Mucosa of descending colon (tissue), 3 donors: Measurements from ENCODE around the gene CKMT1A. TPM values are rescaled to one million over a fixed set of nuclear protein-coding genes. Genes with fewer than 3 reads are reported as not detected.
"Not testable (repeated sequence)": the region's sequence is repeated elsewhere in the genome, so short reads cannot be mapped to it uniquely, and the experiment has no call there.

Source experiments
- ATAC-seq: fragments of 200-7000 bp; cut with Tn5 transposase; one replicate; pipeline ENCODE4 v1.9.1; 2020; ENCODE audit warnings: mild to moderate bottlenecking, moderate library complexity
- DNase-seq, 3 donors: peaks; one replicate each; pipeline ENCODE4 v3.0.0-alpha.2; 2020
- H3K36me3 ChIP-seq: fragments of 200-600 bp; one replicate; pipeline ENCODE4 v1.8.0; 2021; ENCODE audit warnings: low read depth, mild to moderate bottlenecking
- H3K4me1 ChIP-seq: fragments of 200-600 bp; one replicate; pipeline ENCODE4 v1.8.0; 2021; ENCODE audit warnings: low read depth, mild to moderate bottlenecking
- H3K4me3 ChIP-seq: fragments of 200-600 bp; one replicate; pipeline ENCODE4 v1.8.0; 2021; ENCODE audit warnings: mild to moderate bottlenecking
- H3K9me3 ChIP-seq: fragments of 200-600 bp; one replicate; pipeline ENCODE4 v1.8.0; 2021; ENCODE audit warnings: mild to moderate bottlenecking
- CTCF ChIP-seq: fragments of 200-600 bp; IDR thresholded peaks from one replicate; pipeline ENCODE4 v1.8.0; 2022; ENCODE audit warnings: antibody characterized with exemption, mild to moderate bottlenecking
- intact Hi-C, 2 donors: fragments of 100-400 bp; cut with DNase I in 1 of 2; cut with micrococcal nuclease in 1 of 2; formaldehyde crosslinking; loops; one replicate each; pipeline versions ENCODE4 v1.11.0 to v1.11.1; 2022; cut with DNase I, micrococcal nuclease
- total RNA-seq, 3 donors: library from RNA; stranded (reverse); fragmentation: NEBNext Ultra II Directional in 2 of 3; extraction: Animal tissue kit (Norgen Biotek cat#: 25700) in 2 of 3; gene quantifications; one replicate each; pipeline versions ENCODE4 v1.2.1 to v1.2.4, GENCODE V29; 2021 to 2023
- donor health status: DM: no; HTN: no; CAD: no; lungs with moderate emphysema.
- donor health status: DM: no; HTN: no; CAD: no.
- donor health status: DM: no; HTN: yes; CAD: no.

CKMT1A gene
- total RNA-seq, 3 donors from 2014 or later, result 87.0 to 225 (median 215) TPM

- DNase-seq (no peak), ATAC-seq (no peak)
- intact Hi-C loops, result no loop called here
- Histone ChIP-seq H3K4me3 (no peak overlapping the region), H3K4me1 (no peaks in the 10 kb centered on the region), H3K36me3 (no peaks in the 10 kb centered on the region), H3K9me3 (no peaks in the 10 kb centered on the region)
- no peak for TF ChIP-seq CTCF
Measured at GRCh38 chr15:43702174-43702573, 8.5 kb downstream of the CKMT1A start.

- no peak for DNase-seq
- no peak for ATAC-seq
- H3K9me3 ChIP-seq, result no peaks in the 10 kb centered on the region
Measured at GRCh38 chr15:43702701-43703424, 9.2 kb downstream of the CKMT1A start.

GRCh38 chr15:43710431-43711131, 16.9 kb downstream of the CKMT1A start:
- intact Hi-C loops, H3K9me3 ChIP-seq, ATAC-seq, H3K36me3 ChIP-seq, H3K4me1 ChIP-seq, H3K4me3 ChIP-seq, DNase-seq: not testable (repeated sequence)

More at GRCh38 chr15:43702701-43703424, 9.2 kb downstream of the CKMT1A start:
- H3K4me3 ChIP-seq, result no peak overlapping the region
- H3K36me3 ChIP-seq, result no peaks in the 10 kb centered on the region
- intact Hi-C loops, result no loop called here
- no peak for TF ChIP-seq CTCF
- no peaks in the 10 kb centered on the region for H3K4me1 ChIP-seq

DNA sequence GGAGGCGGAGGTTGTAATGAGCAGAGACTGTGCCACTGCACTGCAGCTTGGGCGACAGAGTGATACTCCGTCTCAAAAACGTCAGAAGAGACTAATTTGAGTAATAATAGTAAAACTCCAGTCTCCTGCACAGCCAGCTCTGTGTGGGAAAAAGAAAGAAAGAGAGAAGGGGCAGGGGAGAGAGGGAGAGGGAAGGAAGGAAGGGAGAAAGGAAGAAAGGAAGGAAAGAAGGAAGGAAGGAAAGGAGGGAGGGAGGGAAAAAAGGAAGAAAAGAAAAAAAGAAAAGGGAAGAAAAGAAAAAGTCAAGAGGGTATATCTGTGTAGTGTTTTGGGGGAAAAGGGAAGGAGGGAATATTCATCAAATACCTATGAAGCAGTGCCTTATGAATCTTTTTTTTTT, 29.5 kb downstream of the CKMT1A start:
- Histone ChIP-seq H3K4me3 (no peak overlapping the region), H3K9me3 (no peaks in the 10 kb centered on the region), H3K4me1 (no peaks in the 10 kb centered on the region), H3K36me3 (no peaks in the 10 kb centered on the region)
- TF ChIP-seq CTCF, result no peak
- intact Hi-C loops, result loop anchor here in 1 of 2 donors (10.0 kb wide), 1 partner anchor 188 kb away; no protein-coding TSS in a partner anchor
- ATAC-seq (no peak), DNase-seq (no peak)

GRCh38 chr15:43726306-43726705, 32.6 kb downstream of the CKMT1A start:
- intact Hi-C loops, result loop anchor here in 1 of 2 donors (10.0 kb wide), 1 partner anchor 192 kb away; no protein-coding TSS in a partner anchor
- not testable (repeated sequence) for H3K9me3 ChIP-seq, H3K4me1 ChIP-seq, DNase-seq, ATAC-seq, H3K36me3 ChIP-seq, H3K4me3 ChIP-seq

DNA sequence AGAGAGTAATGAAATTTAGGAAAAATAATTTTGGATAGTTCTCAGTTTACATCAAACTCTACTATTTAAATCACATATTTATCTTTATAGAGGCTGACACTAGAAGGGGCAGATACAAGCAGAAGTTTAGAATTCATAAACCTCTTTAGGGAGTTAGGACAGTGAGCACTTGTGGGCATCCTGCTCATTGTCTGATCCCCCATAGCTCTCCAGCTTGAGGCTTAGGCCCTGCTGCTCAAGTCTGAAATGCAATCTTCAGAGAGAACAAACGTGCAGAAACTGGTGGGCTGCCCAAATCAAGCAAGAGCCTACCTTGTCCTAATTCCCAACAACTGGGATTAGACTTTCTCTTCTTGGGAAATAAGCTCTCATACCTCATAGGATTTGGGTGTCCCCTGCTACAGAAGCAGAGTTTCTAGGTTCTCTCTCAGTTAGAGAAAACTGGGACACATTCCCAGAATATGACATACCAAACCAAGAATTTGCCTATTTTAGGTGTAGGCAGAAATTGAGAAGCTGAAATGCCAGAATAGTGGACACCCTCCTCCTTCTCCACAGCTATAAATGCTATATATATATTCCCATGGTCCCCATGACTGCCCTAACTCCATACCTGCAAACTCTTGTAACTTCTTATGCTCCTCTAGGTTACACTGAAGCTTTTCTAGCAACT, 34.5 kb downstream of the CKMT1A start:
- H3K9me3 ChIP-seq, H3K4me3 ChIP-seq, H3K4me1 ChIP-seq, DNase-seq, ATAC-seq, H3K36me3 ChIP-seq: not testable (repeated sequence)
- intact Hi-C loops, result loop anchor here in 1 of 2 donors (10.0 kb wide), 1 partner anchor 193 kb away; no protein-coding TSS in a partner anchor

- H3K36me3 ChIP-seq, result no peaks in the 10 kb centered on the region
- H3K4me3 ChIP-seq, result no peak overlapping the region
- ATAC-seq, result no peak
- no peak for DNase-seq
- no peaks in the 10 kb centered on the region for H3K4me1 ChIP-seq
- no peaks in the 10 kb centered on the region for H3K9me3 ChIP-seq
- TF ChIP-seq CTCF, result no peak
- intact Hi-C loops, result no loop called here
Measured at GRCh38 chr15:43735416-43735815, 41.8 kb downstream of the CKMT1A start.

GRCh38 chr15:43746245-43746902, 52.7 kb downstream of the CKMT1A start, which contains the start of gene PDIA3:
TSS of gene PDIA3 (plus strand) at chr15:43746438. CDS start at chr15:43746540, 102 bp downstream.
- DNase-seq, result peak; percentile 93 to 97 (median 97)
- intact Hi-C loops, H3K36me3 ChIP-seq, H3K9me3 ChIP-seq: not testable (repeated sequence)
- peak; percentile 97 for ATAC-seq
- peak within 1 kb of the TSS; percentile 70 for H3K4me3 ChIP-seq
- H3K4me1 ChIP-seq, result peaks cover 23% of the 10 kb centered on the region

GRCh38 chr15:43746903-43747309, 53.2 kb downstream of the CKMT1A start:
- peak; percentile 62 for ATAC-seq
- peak in 1 of 3 donors; percentile 38 for DNase-seq
- H3K4me1 ChIP-seq, result peaks cover 23% of the 10 kb centered on the region

More at GRCh38 chr15:43746903-43747309, 53.2 kb downstream of the CKMT1A start:
- H3K36me3 ChIP-seq, intact Hi-C loops, H3K9me3 ChIP-seq: not testable (repeated sequence)
- H3K4me3 ChIP-seq, result peak overlapping the region; percentile 70
